ENCODE measurements around the gene RPS6KB2.

Gene RPS6KB2

DNA sequence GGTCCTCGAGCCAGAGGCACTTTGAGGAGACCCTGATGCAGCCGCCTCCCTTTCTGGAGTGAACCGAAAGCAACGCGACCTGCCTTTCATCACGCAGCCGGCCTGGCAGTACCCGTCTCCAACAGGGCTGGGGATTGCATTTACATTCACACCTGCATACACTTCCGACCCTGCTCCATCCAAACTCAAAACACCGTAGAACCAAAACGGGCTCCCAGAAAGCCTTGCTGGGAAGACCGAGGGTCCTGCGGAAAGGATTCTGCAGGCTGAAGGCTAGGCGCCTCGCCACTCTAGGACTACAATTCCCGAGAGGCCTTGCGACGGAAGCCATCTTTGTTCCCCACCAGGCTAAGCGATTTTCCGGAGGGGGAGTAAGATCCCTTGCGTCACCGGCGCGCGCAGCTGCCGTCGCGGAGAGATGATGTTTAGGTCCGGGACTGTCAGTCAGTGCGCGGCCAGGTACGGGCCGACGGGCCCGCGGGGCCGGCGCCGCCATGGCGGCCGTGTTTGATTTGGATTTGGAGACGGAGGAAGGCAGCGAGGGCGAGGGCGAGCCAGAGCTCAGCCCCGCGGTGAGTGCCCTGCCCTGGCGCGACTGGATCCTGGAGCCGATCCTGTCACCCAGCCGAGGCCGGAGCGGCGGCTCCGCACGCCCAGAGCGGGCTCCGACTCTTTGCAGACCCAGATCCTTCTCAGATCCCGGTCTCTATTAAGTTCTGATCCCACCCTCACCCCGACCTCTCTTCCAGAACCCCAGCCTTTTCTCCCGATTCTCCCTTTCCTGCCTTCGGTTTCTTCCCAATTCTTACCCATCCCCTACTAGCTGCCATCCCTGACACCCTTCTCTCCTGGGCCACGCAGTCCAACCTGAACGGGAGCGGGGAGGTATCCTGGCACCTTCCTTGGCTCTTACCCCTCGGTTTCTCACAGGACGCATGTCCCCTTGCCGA lies at the start of gene RPS6KB2:
Gene RPS6KB2 (plus strand): TSS at position 443 of the 950 bp plus-strand sequence. CDS start 52 bp downstream, at position 495.
- DNase-seq, result peak; percentile 89

DNA sequence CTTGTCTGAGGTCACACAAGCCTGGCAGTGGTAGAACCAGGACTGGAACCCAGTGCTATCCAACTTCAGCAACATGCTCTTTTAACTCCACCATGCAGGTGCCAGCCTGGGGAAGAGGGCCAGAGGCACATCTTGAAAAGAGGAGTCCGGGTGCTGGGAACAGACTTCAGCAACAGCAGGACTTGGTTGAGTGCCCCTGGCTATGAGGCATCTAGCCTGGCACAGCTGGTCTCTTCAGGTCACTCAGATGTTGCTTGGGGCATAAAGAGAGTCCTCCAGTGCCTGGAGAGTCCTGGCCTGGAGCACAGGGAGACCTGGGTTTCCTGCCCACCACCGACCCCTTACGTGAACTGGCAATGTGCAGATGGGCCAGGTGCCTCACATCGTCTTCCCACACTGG lies 49.8 kb upstream of the RPS6KB2 start:
- no peak for DNase-seq

DNA sequence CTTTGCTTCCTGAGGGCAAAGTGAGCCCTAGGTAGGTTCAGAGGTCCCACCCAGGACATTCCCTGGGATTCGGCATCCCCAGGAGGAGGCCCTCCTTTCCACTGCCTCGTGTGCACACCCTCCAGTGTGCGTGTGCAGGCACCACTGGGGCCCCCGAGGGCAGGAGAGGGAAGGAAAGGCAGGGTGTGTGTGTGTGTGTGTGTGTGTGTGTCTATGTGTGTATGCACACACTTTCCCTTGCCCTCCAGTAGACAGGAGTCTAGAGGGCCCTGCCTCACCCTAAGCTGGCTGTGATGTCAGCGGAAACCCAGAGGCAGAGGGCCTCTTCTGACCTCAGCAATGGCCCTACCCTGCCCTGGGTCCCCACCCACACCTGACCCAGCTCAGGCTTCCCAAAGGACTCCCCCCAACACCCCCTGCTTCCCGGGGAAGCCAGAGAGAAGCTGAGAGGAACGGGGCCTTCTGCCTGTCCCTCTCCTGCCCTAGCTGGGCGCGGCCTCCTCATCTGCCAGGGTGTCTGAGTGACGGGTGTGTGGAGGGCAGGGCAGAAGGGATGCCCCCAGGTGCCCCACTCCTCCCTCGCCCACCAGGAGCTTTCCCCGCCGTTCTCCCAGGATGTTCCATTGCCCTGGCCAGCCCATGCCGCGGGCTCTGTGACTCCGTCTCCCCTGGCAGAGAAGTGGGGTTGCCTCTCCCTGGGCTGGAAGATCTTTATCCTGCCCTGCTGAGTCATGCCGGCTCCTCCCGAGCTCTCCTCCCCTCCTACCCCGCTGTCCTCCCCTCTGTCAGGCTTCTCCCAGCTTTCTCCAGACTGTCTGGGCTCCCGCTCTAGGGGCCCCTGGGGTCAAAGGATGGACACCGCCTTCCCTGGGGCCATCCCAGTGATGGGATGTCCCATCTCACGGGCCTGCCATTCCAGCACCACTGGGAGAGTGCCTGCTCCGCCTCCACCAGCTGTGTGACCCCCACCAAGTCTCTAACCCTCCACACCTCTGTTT lies 48.9 kb upstream of the RPS6KB2 start:
- DNase-seq, result no peak

DNA sequence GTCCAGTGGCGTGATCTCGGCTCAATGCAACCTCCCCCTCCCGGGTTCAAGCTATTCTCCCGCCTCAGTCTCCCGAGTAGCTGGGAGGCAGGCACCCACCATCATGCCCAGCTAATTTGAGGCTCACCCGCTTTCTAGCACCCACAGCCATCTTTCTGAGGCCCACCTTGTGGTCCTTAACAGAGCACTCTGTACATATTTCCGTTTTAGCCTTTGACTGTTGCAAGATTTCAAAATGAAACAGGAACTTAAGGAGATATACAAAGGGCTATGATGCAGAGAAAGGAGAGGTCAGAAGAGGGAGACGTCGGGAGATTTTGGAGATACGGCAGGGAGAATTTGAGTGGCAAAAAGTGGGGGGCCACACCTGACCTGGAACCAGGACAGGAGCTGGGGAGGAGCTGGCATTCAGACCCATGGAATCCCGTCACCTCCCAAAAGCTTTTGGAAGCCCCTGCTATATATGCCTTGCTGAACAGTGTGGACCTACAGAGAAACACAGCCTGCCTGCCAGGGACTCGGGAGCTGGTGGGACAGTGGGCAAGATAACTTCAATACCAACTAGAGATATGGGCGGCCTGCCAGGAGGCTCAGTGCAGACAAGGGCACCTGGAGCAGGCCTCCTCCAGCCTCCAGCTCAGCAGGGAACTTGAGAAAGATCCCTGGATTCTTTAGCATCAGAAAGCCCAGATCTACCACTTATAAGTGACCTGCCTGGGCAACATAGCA lies 46.9 kb upstream of the RPS6KB2 start:
- DNase-seq, result no peak

DNA sequence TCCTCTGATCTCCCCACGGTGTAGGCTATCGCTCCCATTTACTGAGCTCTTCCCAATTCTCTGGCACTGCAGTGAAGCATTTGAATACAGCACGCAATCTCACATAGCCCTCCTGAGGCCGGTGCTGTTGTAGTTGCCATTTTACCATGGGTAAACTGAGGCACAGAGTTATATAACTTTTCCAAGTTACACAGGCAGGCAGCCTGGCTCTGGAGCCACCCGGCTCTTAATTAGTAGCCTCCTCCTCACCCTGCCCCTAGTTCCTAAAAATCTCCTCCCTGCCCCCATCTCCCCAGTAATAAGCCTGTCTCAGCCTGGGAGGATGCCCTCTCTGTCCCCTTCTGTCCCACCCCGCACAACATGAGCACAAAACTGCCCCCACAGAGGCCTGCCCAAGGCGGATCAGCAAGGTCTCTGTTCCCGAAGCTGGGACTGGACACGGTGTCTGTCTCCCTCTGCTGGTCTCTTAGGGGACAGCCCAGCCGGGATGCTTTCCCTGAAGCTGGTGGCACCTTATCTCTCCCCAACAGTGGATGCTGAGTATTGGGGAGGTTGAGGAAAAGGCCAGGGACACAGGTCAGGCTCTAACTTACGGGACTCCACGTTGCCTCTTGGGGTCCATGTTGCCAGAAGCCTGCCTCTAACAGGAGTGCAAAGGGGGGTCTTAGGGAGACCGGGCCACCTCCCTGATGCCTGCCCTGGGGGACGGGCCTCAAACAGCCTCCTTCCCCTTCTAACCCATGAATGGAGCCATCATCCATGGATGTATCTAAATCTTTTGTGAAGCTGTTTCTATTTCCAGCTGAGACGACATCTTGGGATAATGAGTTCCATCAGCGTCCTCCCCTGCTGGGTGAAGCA lies 45.8 kb upstream of the RPS6KB2 start:
- peak; percentile 50 for DNase-seq

DNA sequence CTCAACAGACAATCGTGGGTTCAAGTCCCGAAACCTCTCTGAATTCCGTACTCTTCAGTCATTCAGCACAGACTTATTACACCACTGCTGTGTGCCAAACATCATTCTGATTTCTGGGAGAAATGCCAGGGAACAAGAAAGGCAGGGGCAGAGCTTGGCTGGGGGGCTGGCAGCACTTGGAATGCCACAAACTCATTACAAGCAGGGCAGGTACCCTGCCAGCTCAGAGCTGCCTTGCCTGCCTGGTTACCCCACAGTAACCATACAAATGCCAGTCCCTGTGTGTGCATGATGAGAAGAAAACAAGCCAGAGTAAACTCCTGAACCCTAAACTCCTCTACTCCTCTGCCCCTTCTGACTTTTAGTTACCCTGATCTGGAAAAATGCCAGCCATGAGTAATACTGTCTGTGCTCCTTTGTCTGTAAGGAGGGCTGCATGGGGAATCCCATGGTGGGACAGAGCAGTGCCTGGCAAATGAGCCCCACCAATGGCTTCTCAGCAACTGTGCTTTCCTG lies 43.4 kb upstream of the RPS6KB2 start:
- DNase-seq, result no peak

DNA sequence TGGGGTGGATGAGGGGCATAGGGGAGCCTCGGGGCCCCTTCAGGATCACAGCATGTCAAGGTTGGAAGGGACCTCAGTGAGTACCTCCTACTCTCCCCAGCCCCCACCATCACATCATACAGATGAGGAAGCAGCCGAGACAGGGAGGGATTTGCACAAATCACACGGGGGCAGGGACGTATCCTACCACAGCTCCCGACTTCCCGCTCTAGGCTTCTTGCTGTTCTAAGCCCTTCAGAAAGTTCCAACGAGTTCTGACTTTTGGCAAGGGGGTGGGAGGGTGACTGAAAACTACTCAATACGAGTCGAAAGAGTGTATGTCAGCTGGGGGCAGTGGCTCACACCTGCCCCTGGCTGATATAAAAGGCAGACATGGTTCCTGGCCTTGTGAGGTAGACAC lies 41.2 kb upstream of the RPS6KB2 start:
- DNase-seq, result no peak

DNA sequence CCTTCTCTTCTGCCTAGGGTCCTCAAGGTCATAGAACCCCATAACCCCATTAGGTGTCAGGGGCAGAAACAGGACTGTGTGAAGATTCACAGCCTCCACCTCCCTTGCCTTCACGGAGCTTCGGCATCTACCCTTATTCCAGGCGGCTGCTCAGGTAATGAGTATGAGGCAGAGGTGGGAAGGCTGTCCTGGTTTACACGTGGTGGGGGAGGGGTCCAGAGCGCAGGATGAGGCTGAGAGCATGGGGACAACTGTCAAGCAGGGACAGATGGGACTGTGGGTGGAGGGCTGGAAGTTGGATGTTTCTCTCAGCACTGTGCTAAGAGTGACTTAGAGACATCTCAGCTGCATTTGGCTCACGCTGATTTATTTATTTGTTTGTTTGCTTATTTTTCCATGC lies 40.8 kb upstream of the RPS6KB2 start:
- DNase-seq, result no peak

DNA sequence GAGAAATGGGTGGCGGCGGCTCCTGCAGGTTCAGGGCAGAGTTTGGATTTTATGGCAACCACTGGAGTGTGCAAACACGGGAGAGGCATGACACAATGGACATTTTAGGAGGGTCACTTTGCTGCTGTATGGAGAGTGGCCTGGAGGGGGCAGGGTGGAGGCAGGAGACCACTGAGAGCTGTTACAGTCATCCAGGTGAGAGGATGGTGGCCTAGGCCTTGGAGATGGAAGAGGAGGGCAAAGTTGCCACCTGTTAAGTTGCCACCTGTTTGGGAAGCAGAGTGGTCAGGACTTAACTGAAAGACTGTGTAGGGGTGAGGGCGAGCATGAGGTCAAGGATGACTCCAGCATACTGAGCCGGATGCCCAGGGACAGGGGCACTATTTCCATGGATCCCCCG lies 38.8 kb upstream of the RPS6KB2 start:
- DNase-seq, result no peak

DNA sequence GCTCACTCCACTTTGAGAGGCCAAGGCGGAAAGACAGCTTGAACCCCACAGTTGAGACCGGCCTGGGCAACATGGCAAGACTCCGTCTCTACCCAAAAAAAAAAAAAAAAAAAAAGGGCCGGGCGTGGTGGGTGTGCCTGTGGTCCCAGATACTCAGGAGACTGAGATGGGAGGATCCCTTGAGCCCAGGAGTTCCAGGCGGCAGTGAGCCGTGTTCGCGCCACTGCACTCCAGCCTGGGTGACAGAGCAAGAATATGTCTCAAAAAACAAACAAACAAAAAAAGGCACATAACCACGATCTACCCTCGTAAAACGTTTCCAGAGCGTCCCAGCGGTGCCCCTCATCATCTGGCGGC lies 37.4 kb upstream of the RPS6KB2 start:
- no peak for DNase-seq

DNA sequence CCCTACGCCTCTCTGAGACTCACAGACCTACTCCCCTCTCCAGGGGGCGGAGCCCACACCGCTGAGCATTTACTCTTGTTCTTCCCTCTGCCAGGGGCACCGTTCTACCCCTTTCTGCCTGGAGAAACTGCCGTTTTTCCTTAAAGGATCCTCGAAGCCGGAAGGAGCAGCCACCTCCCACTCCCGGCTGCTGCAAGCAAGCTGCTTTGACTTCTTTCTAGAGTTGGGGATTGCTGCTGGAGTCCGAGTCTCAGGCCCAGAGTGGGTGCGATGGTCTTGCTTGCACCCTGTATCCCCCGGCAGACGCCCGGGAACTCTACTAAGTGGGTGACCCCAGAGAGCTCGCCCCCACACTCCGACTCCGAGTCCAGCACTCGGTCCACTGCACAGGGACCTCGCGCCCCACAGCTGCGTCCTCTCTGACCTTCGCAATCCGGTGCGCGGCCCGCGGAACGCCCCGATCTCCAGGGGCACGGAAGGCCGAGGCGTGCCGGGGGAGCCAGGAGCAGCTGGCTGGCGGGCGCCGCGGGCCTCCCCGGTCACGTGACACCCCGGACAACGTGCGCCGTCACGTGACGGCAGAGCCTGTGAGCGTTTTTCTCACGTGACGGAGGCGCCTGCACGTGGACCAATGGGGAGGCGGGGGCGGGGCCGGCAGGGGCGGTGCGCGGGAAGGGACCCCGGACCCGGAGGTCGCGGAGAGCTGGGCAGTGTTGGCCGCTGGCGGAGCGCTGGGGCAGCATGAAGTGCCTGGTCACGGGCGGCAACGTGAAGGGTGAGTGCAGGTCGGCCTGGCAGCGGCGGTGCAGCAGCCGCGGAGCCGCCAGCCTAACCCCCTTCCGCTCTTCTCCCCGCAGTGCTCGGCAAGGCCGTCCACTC lies 36.8 kb upstream of the RPS6KB2 start, which contains the start of gene RAD9A:
Gene RAD9A (plus strand): TSS at position 683 of the 879 bp plus-strand sequence. CDS start 59 bp downstream, at position 742.
- peak; percentile 48 for DNase-seq

DNA sequence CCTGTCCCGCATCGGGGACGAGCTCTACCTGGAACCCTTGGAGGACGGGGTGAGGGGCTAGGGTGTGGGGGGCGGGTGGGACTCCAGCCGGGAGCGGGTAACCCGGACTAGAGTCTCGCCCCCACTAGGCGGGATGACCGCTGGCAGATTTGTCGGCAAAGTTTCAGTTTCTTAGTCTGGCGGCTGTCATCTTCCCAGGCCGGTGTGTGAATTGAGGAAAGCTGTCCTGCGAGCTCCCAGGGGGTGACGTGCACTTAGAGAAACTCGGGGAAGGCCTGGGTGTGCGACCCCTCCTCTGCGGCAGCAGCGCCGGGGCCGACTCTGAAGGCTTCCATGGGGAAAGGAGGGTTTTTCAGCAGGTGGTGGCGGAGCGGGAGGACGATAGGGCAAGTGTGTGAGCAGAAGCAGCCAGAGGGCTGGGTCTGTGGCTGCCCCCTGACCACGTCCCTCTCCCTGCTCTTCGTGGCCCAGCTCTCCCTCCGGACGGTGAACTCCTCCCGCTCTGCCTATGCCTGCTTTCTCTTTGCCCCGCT lies 36.0 kb upstream of the RPS6KB2 start:
- no peak for DNase-seq

DNA sequence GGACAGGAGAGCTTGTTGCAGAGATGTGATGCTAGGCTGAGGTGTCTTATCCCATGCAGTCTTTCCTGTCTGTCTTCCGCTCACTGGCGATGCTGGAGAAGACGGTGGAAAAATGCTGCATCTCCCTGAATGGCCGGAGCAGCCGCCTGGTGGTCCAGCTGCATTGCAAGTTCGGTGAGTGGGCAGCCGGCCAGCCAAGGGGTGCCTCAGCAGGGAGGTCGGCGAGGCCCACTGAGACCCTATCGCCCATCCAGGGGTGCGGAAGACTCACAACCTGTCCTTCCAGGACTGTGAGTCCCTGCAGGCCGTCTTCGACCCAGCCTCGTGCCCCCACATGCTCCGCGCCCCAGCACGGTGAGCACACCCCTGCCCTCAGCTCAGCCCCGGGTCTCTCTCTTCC lies 34.9 kb upstream of the RPS6KB2 start:
- DNase-seq, result no peak

DNA sequence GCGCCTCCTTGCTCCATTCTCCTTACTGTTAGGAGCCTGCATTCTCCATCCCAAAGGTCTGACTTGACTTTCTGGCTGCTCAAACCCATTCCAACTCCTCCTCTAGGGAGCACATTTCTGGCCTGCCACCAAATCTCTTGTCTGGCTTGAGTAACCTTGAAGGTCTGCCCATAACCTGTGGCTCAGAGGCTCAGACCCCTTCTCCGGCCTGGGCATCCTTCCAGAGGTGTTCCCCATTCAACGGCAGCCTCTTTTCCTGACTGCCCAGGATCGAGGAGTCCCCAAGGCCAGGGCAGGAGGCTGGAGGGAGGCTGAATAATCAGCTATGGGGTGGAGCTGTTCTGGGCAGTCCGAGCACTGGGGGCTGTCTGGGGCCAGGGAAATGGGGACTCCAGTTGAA lies 34.3 kb upstream of the RPS6KB2 start:
- DNase-seq, result no peak

DNA sequence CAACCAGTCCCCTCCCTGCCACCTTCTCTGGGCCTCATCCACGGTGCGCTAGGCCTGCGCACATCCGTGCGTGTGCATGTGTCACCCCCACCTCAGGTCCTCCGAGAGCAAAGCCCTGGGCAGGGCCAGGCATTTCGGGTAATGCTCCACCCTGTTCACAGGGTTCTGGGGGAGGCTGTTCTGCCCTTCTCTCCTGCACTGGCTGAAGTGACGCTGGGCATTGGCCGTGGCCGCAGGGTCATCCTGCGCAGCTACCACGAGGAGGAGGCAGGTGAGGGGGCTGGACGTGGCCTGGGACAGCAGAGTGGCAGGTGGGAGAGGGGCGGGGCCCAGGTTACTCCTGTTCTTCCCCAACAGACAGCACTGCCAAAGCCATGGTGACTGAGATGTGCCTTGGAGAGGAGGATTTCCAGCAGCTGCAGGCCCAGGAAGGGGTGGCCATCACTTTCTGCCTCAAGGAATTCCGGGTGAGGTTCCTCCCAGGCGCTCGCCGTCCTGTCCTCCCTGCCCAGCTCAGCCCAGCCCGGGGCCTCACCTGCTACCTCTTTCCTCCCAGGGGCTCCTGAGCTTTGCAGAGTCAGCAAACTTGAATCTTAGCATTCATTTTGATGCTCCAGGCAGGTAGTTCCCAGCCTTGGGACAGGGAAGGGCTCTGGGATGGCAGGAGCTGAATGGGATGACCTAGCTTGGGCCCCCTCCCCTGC lies 32.6 kb upstream of the RPS6KB2 start:
- DNase-seq, result no peak

DNA sequence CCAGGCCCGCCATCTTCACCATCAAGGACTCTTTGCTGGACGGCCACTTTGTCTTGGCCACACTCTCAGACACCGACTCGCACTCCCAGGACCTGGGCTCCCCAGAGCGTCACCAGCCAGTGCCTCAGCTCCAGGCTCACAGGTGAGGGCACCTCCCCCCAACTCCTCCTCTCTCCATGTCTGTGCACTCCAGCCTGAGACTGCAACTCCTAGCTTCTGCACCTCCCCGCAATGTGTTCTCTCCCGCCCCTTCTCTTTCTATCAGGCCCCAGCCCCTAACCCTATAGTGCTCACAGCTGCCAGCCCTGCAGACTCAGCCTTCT lies 32.1 kb upstream of the RPS6KB2 start:
- no peak for DNase-seq

DNA sequence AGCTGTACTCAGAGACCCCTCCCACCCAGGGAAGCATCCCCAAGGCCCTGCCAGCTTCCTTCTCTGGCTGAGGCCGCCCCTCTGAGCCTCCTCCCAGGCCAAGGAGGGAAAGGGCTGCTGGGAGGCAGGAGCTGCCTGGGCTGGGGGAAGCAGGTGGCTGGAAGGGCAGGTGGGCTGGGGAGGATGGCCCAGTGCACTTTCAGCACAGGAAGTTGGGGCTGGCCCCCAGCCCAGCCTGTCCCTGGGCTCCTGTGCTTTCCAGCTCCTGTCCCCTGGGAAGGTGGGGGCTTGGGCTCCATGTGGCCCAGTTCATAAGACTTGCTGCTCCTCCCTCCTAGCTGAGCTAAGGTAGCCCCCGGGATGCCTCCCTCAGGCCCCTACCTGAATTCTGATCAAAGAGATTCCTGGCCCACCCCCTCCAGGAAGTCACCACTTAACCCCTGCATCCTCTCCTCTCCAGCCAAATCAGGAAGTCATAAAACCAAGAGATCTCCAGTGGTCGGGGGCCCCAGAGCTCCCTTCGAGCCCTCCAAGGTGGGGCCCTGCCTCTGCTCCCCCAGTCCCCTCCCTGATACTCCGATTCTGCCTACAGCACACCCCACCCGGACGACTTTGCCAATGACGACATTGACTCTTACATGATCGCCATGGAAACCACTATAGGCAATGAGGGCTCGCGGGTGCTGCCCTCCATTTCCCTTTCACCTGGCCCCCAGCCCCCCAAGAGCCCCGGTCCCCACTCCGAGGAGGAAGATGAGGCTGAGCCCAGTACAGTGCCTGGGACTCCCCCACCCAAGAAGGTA lies 31.5 kb upstream of the RPS6KB2 start:
- DNase-seq, result no peak

DNA sequence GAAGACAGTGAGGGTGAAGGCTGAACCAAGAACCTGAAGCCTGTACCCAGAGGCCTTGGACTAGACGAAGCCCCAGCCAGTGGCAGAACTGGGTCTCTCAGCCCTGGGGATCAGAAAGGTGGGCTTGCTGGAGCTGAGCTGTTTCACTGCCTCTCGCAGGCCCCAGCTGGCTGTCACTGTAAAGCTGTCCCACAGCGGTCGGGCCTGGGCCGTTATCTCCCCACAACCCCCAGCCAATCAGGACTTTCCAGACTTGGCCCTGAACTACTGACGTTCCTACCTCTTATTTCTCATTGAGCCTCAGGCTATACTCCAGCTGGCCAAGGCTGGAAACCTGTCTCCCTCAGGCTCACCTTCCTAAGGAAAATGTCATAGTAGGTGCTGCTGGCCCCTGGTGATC lies 30.8 kb upstream of the RPS6KB2 start:
- DNase-seq, result no peak

Measured in GOT3 (cell line).